SK-N-SH treated with all-trans-retinoic acid at 6 μM for 48 hours (cell line): Measurements from ENCODE around the gene ANO8.

Experiments
- ATAC-seq: fragments of 200-7000 bp; cut with Tn5 transposase; 3 replicates; pipeline ENCODE4 v1.9.1; 2020; ENCODE audit warnings: mild to moderate bottlenecking, moderate library complexity
- ARNTL ChIP-seq: fragments of 450-650 bp; formaldehyde crosslinking; IDR thresholded peaks from 2 replicates; pipeline ENCODE4 v1.5.0; 2020; ENCODE audit warnings: low read depth, mild to moderate bottlenecking, moderate library complexity, borderline replicate concordance
- BACH2 ChIP-seq: fragments of 250-450 bp; sonication (Bioruptor Pico); IDR thresholded peaks from 2 replicates; pipeline ENCODE4 v1.9.0; 2021; ENCODE audit warnings: mild to moderate bottlenecking, borderline replicate concordance
- CSDC2 ChIP-seq: fragments of 250-450 bp; sonication (Bioruptor Pico); IDR thresholded peaks from 2 replicates; pipeline ENCODE4 v1.5.0; 2020; ENCODE audit warnings: mild to moderate bottlenecking, moderate library complexity
- GLIS3 ChIP-seq: fragments of 250-450 bp; sonication (Bioruptor Pico); IDR thresholded peaks from 2 replicates; pipeline ENCODE4 v1.5.0; 2020; ENCODE audit warnings: mild to moderate bottlenecking, moderate library complexity
- ISL1 ChIP-seq: fragments of 250-450 bp; sonication (Bioruptor Pico); IDR thresholded peaks from 2 replicates; pipeline ENCODE4 v2.1.2; 2022; ENCODE audit warnings: mild to moderate bottlenecking, moderate library complexity
- OSR1 ChIP-seq: fragments of 250-450 bp; sonication (Bioruptor Pico); IDR thresholded peaks from 2 replicates; pipeline ENCODE4 v1.8.0; 2022; ENCODE audit warnings: moderate library complexity, mild to moderate bottlenecking, inconsistent platforms
- PPARA ChIP-seq: fragments of 250-450 bp; sonication (Bioruptor Pico); IDR thresholded peaks from 2 replicates; pipeline ENCODE4 v1.5.0; 2020; ENCODE audit warnings: mild to moderate bottlenecking, borderline replicate concordance
- TCF4 ChIP-seq: fragments of 250-450 bp; sonication (Bioruptor Pico); IDR thresholded peaks from 2 replicates; pipeline ENCODE4 v1.8.0; 2021; ENCODE audit warnings: mild to moderate bottlenecking, moderate library complexity, borderline replicate concordance
- ZC3H10 ChIP-seq: fragments of 250-450 bp; sonication (Bioruptor Pico); IDR thresholded peaks from 2 replicates; pipeline ENCODE4 v1.5.1; 2021; ENCODE audit warnings: mild to moderate bottlenecking, moderate library complexity
- ZFP3 ChIP-seq: fragments of 250-450 bp; sonication (Bioruptor Pico); IDR thresholded peaks from 2 replicates; pipeline ENCODE4 v1.5.0; 2020; ENCODE audit warnings: mild to moderate bottlenecking, moderate library complexity
- ZFP30 ChIP-seq: fragments of 450-650 bp; formaldehyde crosslinking; IDR thresholded peaks from 2 replicates; pipeline ENCODE4 v1.5.0; 2022; ENCODE audit warnings: mild to moderate bottlenecking, moderate library complexity
- ZNF70 ChIP-seq: fragments of 450-650 bp; formaldehyde crosslinking; IDR thresholded peaks from 2 replicates; pipeline ENCODE4 v1.5.0; 2020; ENCODE audit warnings: mild to moderate bottlenecking, moderate library complexity
- TF ChIP-seq, protein P1 (sequence below): fragments of 250-450 bp; sonication (Bioruptor Pico); IDR thresholded peaks from 2 replicates; pipeline ENCODE4 v1.8.0; 2020; ENCODE audit warnings: mild to moderate bottlenecking, moderate library complexity, borderline replicate concordance
- TF ChIP-seq, protein P2 (sequence below): fragments of 250-450 bp; sonication (Bioruptor Pico); IDR thresholded peaks from 2 replicates; pipeline ENCODE4 v1.5.0; 2020; ENCODE audit warnings: mild to moderate bottlenecking, moderate library complexity
- TF ChIP-seq, protein P3 (sequence below): fragments of 250-450 bp; sonication (Bioruptor Pico); IDR thresholded peaks from 2 replicates; pipeline ENCODE4 v1.5.1; 2021; ENCODE audit warnings: mild to moderate bottlenecking, moderate library complexity
- TF ChIP-seq, protein P4 (sequence below): fragments of 250-450 bp; sonication (Bioruptor Pico); IDR thresholded peaks from 2 replicates; pipeline ENCODE4 v1.5.1; 2020; ENCODE audit warnings: low read depth, mild to moderate bottlenecking, moderate library complexity

The ANO8 gene

DNA sequence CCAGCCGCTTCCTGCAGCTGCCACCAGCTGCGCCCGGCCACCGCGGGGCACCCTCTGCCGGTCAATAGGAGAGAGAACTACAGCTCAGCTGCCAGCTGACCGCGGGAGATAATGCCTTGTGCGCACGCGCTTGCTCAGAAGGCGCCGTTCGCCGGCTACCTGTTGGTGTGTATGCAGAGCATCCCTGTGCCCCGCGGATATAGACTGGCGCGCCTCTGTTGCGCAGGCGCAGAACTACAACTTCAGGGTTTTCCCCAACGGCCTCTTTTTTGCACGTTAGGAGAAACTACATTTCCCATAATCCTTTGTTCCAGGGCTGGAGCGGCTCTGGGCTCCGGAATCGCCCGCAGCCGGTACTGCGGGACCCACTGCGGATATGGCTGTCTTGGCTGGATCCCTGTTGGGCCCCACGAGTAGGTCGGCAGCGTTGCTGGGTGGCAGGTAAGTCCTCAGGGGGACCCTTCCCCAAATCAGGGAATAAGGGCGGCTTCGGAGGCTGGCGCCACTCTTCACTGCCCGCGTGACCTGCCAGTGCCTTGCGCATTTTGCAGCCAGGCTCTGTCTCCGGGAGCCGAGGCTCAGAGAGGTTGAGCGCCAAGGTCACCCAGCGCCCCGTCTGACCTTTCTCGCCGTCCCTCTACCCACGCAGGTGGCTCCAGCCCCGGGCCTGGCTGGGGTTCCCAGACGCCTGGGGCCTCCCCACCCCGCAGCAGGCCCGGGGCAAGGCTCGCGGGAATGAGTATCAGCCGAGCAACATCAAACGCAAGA lies 29.0 kb downstream of the ANO8 start, which contains the start of gene MRPL34:
MRPL34 (plus strand) TSS at position 356 of the 768 bp plus-strand sequence; CDS start at position 377, 21 bp downstream.
- peak; percentile 75 for ATAC-seq

DNA sequence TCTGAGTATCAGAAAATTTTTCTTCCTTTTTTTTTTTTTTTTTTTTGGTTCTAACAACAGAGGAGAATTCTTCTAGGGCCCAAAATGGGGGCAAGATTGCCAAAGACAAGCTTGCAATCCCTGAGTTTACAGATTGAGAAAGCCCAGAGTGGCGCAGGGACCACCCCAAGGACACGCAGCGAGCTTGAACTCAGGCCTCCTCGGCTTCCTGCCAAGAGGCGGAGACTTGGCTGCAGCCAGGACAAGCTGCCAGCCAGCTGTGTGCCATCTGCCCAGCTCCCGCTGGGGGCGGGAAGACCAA lies 29.5 kb downstream of the ANO8 start:
- ATAC-seq = no peak
- TF ChIP-seq ZNF70 (CRISPR knock-in tag) = no peak
- TF ChIP-seq PPARA (CRISPR knock-in tag) = no peak
- TF ChIP-seq OSR1 (CRISPR knock-in tag) = no peak
- no peak; the same call in 1 of the 2 replicates for TF ChIP-seq ISL1 (CRISPR knock-in tag)
- TF ChIP-seq, protein P1, sequence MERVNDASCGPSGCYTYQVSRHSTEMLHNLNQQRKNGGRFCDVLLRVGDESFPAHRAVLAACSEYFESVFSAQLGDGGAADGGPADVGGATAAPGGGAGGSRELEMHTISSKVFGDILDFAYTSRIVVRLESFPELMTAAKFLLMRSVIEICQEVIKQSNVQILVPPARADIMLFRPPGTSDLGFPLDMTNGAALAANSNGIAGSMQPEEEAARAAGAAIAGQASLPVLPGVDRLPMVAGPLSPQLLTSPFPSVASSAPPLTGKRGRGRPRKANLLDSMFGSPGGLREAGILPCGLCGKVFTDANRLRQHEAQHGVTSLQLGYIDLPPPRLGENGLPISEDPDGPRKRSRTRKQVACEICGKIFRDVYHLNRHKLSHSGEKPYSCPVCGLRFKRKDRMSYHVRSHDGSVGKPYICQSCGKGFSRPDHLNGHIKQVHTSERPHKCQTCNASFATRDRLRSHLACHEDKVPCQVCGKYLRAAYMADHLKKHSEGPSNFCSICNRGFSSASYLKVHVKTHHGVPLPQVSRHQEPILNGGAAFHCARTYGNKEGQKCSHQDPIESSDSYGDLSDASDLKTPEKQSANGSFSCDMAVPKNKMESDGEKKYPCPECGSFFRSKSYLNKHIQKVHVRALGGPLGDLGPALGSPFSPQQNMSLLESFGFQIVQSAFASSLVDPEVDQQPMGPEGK (CRISPR knock-in tag) = no peak
- TF ChIP-seq, protein P2, sequence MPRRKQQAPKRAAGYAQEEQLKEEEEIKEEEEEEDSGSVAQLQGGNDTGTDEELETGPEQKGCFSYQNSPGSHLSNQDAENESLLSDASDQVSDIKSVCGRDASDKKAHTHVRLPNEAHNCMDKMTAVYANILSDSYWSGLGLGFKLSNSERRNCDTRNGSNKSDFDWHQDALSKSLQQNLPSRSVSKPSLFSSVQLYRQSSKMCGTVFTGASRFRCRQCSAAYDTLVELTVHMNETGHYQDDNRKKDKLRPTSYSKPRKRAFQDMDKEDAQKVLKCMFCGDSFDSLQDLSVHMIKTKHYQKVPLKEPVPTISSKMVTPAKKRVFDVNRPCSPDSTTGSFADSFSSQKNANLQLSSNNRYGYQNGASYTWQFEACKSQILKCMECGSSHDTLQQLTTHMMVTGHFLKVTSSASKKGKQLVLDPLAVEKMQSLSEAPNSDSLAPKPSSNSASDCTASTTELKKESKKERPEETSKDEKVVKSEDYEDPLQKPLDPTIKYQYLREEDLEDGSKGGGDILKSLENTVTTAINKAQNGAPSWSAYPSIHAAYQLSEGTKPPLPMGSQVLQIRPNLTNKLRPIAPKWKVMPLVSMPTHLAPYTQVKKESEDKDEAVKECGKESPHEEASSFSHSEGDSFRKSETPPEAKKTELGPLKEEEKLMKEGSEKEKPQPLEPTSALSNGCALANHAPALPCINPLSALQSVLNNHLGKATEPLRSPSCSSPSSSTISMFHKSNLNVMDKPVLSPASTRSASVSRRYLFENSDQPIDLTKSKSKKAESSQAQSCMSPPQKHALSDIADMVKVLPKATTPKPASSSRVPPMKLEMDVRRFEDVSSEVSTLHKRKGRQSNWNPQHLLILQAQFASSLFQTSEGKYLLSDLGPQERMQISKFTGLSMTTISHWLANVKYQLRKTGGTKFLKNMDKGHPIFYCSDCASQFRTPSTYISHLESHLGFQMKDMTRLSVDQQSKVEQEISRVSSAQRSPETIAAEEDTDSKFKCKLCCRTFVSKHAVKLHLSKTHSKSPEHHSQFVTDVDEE (CRISPR knock-in tag) = no peak
- no peak for TF ChIP-seq ZFP3 (CRISPR knock-in tag)
- TF ChIP-seq BACH2 (CRISPR knock-in tag) = no peak
- no peak for TF ChIP-seq GLIS3 (CRISPR knock-in tag)

More for the DNA sequence above, 29.0 kb downstream of the ANO8 start, which contains the start of gene MRPL34:
- TF ChIP-seq ZFP30 (CRISPR knock-in tag) (no peak), BACH2 (CRISPR knock-in tag) (no peak), ZFP3 (CRISPR knock-in tag) (peak; percentile 62; the same call in 1 of the 2 replicates), TCF4 (peak; percentile 96), ZC3H10 (CRISPR knock-in tag) (no peak)
- TF ChIP-seq, protein P2 (CRISPR knock-in tag) = peak; percentile 85; the same call in 1 of the 2 replicates
- TF ChIP-seq, all 23 proteins: peak for 3

DNA sequence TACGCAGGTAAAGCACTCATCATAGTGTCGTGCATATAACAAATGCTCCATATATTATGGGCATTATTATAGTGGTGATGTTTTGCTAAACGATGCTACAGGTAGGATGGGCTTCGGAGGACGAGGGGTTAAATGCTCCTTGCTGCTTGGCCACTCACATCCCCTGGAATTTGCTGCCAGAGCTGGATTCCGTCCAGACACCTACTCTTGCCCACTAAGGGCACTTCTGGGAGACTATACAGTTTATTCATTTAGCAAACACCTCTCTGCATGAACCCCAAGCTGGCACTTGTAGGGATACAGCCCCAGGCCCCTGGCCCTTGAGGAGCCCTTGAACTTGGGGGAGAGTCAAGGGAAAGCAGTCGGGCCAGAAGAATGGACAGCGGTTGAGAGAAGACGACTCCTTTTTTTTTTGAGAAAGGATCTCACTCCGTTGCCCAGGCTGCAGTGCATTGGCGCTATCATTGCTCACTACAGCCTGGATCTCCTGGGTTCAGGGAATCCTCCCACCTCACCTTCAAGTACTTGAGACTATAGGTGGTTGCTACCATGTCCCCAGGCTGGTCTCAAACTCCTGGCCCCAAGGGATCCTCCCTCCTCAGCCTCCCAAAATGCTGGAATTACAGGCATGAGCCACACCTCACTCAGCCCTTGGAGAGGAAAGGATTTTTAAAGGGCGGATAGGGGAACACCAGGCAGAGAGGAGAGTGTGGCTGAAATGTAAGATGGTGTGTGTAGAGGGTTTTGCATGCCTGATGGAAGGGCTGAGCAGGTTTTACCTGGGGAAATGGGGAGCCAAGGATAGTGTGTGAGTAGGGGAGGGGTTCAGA lies 30.1 kb downstream of the ANO8 start:
- no peak for ATAC-seq
- TF ChIP-seq, protein P2 (CRISPR knock-in tag) = no peak
- TF ChIP-seq, protein P3, sequence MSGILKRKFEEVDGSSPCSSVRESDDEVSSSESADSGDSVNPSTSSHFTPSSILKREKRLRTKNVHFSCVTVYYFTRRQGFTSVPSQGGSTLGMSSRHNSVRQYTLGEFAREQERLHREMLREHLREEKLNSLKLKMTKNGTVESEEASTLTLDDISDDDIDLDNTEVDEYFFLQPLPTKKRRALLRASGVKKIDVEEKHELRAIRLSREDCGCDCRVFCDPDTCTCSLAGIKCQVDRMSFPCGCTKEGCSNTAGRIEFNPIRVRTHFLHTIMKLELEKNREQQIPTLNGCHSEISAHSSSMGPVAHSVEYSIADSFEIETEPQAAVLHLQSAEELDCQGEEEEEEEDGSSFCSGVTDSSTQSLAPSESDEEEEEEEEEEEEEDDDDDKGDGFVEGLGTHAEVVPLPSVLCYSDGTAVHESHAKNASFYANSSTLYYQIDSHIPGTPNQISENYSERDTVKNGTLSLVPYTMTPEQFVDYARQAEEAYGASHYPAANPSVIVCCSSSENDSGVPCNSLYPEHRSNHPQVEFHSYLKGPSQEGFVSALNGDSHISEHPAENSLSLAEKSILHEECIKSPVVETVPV (CRISPR knock-in tag) = no peak
- TF ChIP-seq ARNTL (CRISPR knock-in tag) = no peak
- TF ChIP-seq, protein P1 (CRISPR knock-in tag) = no peak
- TF ChIP-seq TCF4 = no peak
- TF ChIP-seq, protein P4, sequence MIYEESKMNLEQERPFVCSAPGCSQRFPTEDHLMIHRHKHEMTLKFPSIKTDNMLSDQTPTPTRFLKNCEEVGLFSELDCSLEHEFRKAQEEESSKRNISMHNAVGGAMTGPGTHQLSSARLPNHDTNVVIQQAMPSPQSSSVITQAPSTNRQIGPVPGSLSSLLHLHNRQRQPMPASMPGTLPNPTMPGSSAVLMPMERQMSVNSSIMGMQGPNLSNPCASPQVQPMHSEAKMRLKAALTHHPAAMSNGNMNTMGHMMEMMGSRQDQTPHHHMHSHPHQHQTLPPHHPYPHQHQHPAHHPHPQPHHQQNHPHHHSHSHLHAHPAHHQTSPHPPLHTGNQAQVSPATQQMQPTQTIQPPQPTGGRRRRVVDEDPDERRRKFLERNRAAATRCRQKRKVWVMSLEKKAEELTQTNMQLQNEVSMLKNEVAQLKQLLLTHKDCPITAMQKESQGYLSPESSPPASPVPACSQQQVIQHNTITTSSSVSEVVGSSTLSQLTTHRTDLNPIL (CRISPR knock-in tag) = no peak
- no peak for TF ChIP-seq CSDC2 (CRISPR knock-in tag)
- no peak for TF ChIP-seq ZNF70 (CRISPR knock-in tag)
